HG03025 (cell line): Measurements from ENCODE around the gene MMP13.

Source experiments
- ATAC-seq: cut with Tn5 transposase; IDR thresholded peaks from one replicate; pipeline ENCODE4 v1.9.1; 2021; ENCODE audit warnings: mild to moderate bottlenecking, moderate library complexity; ENCODE audit not compliant: unreplicated experiment, low FRiP score

MMP13 gene

GRCh38 chr11:102940714-102941588 lies 14.6 kb downstream of the MMP13 start:
- ATAC-seq: peak; percentile 92

GRCh38 chr11:102936864-102937509 lies 18.5 kb downstream of the MMP13 start:
- ATAC-seq: no peak

- no peak for ATAC-seq
Observed at GRCh38 chr11:102935514-102935913, 20.0 kb downstream of the MMP13 start.

- no peak for ATAC-seq
Observed at GRCh38 chr11:102934735-102935134, 20.8 kb downstream of the MMP13 start.

GRCh38 chr11:102933627-102934026 lies 21.9 kb downstream of the MMP13 start:
- ATAC-seq: no peak

GRCh38 chr11:102932678-102933077 lies 22.9 kb downstream of the MMP13 start:
- ATAC-seq: no peak

GRCh38 chr11:102930451-102930850 lies 25.1 kb downstream of the MMP13 start:
- no peak for ATAC-seq

GRCh38 chr11:102929972-102930371 lies 25.6 kb downstream of the MMP13 start:
- no peak for ATAC-seq

GRCh38 chr11:102929166-102929565 lies 26.4 kb downstream of the MMP13 start:
- no peak for ATAC-seq

- ATAC-seq: no peak
Observed at GRCh38 chr11:102928247-102928646, 27.3 kb downstream of the MMP13 start.

- no peak for ATAC-seq
Observed at GRCh38 chr11:102927624-102927990, 27.9 kb downstream of the MMP13 start.

- ATAC-seq: no peak
Observed at GRCh38 chr11:102926961-102927623, 28.4 kb downstream of the MMP13 start.

- no peak for ATAC-seq
Observed at GRCh38 chr11:102926517-102926916, 29.0 kb downstream of the MMP13 start.

- ATAC-seq: no peak
Observed at GRCh38 chr11:102925988-102926387, 29.5 kb downstream of the MMP13 start.

- no peak for ATAC-seq
Observed at GRCh38 chr11:102924851-102925380, 30.6 kb downstream of the MMP13 start.

- no peak for ATAC-seq
Observed at GRCh38 chr11:102921587-102922220, 33.8 kb downstream of the MMP13 start.

- peak; percentile 83 for ATAC-seq
Observed at GRCh38 chr11:102920118-102920684, 35.3 kb downstream of the MMP13 start.

- no peak for ATAC-seq
Observed at GRCh38 chr11:102915044-102915375, 40.5 kb downstream of the MMP13 start.

- no peak for ATAC-seq
Observed at GRCh38 chr11:102914238-102915043, 41.1 kb downstream of the MMP13 start.

GRCh38 chr11:102912482-102912830 lies 43.1 kb downstream of the MMP13 start:
- ATAC-seq: no peak
